GM18505 (cell line): Measurements from ENCODE around the gene CAMK2D.

ENCODE experiments used
- ATAC-seq: cut with Tn5 transposase; IDR thresholded peaks from one replicate; pipeline ENCODE4 v1.9.1; 2021; ENCODE audit not compliant: unreplicated experiment
- POLR2A ChIP-seq: IDR thresholded peaks from 4 replicates; pipeline ENCODE4 v1.6.1; 2011; ENCODE audit warnings: borderline replicate concordance; ENCODE audit not compliant: insufficient read depth, insufficient read length; ENCODE audit errors: extremely low read depth

CAMK2D gene

GRCh38 chr4:113405874-113406722, 355.4 kb downstream of the CAMK2D start:
- no peak for ATAC-seq
- no peak for TF ChIP-seq POLR2A

- ATAC-seq, result no peak
Measured at GRCh38 chr4:113404841-113405240, 356.7 kb downstream of the CAMK2D start.

GRCh38 chr4:113404167-113404571, 357.4 kb downstream of the CAMK2D start:
- no peak for TF ChIP-seq POLR2A
- ATAC-seq, result no peak

More at GRCh38 chr4:113404841-113405240, 356.7 kb downstream of the CAMK2D start:
- no peak for TF ChIP-seq POLR2A
